Mononuclear cell (primary cell): ENCODE data around the gene BCAT1. TPM values are rescaled to one million over a fixed set of nuclear protein-coding genes. Genes with fewer than 3 reads are reported as not detected.
A peak's percentile ranks its signal among the peaks of the same experiment; 100 is the strongest.

ENCODE experiments used
- H3K27me3 ChIP-seq: 2 replicates; pipeline ENCODE4 v1.6.0; 2011; ENCODE audit warnings: low read length, control low read depth; ENCODE audit not compliant: insufficient read depth
- H3K4me1 ChIP-seq: 2 replicates; pipeline ENCODE4 v1.5.1; 2011; ENCODE audit warnings: mild to moderate bottlenecking, low read length, control low read depth; ENCODE audit not compliant: insufficient read depth
- H3K4me3 ChIP-seq: 2 replicates; pipeline ENCODE4 v1.5.1; 2011; ENCODE audit warnings: mild to moderate bottlenecking, low read length, moderate library complexity
- H3K9me3 ChIP-seq: 2 replicates; pipeline ENCODE4 v1.5.1; 2011; ENCODE audit warnings: low read depth, mild to moderate bottlenecking, control low read depth, low read length
- total RNA-seq: library from RNA; depleted of rRNA; stranded (reverse); fragments of >200 nt; gene quantifications from one replicate; pipeline ENCODE4 v1.2.3, GENCODE V29; 2012

The BCAT1 gene
- total RNA-seq, 1 donor, result 6.5 TPM

DNA sequence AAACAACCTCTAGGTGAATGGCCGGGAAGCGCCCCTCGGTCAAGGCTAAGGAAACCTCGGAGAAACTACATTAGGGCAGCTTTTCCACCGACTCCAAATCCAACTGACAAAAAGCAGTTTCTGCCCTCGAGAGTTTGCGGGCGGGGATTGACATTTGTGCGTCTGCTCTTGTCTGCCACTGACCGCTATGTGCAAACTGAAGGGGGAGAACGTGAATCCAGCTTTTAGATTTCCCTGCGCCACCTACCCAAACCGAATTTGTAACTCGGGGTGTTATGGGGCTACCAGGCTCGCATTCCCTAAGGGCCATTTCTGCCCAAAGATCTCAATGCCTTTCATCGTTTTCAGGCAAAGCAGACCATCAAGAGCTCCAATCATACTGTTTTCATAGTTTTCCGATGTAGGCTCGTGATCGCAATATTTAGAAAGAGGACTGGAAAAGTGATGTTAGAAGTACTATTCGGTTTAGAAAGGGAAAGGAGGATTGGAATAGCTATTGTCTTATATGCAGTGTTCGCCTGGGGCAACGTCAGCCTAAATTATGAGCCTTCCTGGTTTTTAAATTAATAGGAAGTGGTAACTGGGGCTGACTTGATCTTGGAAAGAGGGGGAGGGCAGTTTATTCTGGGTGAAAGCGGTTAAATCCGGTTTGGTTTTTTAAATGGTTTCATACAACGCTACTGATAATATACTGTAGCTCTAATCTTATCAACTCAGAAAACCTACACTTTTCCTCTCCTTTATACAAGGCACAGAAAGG is 45.4 kb downstream of the BCAT1 start:
- H3K4me1 ChIP-seq, result peaks cover 42% of the 10 kb centered on the region
- H3K27me3 ChIP-seq, result peaks cover 11% of the 10 kb centered on the region
- H3K4me3 ChIP-seq, result peak overlapping the region; percentile 43
- no peaks in the 10 kb centered on the region for H3K9me3 ChIP-seq

DNA sequence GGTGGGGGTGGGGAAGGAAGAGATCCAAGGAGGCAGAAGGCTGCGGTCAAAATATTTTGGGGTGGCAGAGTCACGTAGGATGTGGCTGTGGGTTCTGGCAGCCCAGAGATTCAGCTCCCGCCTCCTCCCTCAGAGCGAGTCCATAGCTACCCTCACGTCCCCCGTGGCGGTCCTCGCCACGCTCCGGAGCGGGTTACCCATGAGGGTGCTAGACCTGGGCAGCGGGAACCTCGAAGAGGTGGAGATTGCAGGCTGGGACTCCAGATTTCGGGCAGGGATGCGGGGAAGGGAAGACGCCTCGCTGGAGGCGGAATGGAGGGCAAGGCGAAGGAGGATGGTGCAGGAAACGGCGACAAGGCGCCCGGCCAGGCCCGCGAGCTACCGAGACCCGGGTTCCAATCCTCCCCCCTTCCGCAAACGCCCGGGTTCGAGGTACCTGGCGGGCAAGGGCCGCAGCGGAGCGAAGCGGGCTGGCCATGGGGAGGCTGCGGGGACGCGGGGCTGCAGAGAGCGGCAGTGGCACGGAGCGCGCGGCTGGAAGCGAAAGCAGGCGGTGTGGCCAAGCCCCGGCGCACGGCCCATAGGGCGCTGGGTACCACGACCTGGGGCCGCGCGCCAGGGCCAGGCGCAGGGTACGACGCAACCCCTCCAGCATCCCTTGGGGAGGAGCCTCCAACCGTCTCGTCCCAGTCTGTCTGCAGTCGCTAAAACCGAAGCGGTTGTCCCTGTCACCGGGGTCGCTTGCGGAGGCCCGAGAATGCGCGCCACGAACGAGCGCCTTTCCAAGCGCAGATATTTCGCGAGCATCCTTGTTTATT is 46.2 kb downstream of the BCAT1 start:
- H3K4me3 ChIP-seq, result peak overlapping the region; percentile 43
- peaks cover 11% of the 10 kb centered on the region for H3K27me3 ChIP-seq
- H3K4me1 ChIP-seq, result peaks cover 49% of the 10 kb centered on the region
- H3K9me3 ChIP-seq, result no peaks in the 10 kb centered on the region

DNA sequence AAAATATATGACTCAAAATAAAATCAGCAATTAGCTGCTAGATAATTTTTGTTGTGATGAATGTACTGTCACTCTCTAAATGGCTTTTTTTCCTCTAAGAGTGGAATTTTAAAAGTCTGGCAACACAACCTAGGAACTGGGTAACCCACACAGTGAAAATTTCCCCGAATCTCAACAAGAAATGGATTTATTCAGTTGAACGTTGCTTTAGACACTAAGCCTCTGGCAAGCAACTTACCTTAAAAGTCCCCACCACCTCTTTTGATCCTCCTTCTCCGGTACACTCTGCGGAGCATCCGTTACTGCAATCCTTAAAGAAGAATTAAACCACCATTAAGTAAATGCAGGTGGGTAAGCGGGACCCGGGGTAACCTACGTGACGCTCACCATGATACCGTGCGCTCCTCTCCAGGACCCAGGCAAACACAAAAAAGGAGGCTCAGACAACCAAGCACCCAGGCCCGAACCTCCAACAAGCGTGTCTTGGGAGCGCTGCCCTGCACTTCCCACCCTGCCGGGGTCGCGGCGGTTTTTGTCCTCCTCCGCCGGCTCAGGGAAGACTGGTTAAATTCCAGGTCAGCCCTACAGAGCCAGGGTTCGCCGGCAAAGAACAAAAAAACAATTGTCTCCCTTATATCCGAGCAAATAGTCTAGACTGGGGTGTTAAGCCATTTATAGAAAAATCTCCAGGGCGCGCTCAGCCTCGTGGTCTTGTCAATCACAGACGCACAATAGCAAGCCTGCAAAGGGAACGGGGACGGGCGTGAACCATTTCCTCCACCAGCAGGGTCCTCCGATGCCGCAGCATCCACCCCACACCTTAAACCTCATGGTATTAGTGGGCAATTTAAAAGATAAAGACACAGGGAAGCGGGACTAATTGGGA is 47.1 kb downstream of the BCAT1 start:
- H3K4me3 ChIP-seq, result peak overlapping the region; percentile 43
- peaks cover 52% of the 10 kb centered on the region for H3K4me1 ChIP-seq

DNA sequence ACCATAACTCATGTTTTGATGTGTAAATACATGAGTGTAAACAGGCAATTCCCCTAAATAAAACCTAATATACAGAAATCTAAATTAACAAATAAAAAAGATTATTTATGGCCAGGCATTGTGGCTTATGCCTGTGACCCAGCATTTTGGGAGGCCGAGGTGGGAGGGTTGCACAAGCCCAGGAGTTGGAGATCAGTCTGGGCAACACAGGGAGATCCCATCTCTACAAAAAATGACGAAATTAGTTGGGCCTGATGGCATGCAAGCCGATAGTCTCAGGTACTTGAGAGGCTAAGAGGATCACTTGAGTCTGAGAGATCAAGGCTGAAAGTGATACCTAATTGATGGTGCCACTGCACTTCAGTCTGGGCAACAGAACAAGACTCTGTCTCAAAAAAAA is 48.7 kb downstream of the BCAT1 start:
- Histone ChIP-seq H3K27me3 (peaks cover 11% of the 10 kb centered on the region), H3K4me3 (no peak overlapping the region), H3K4me1 (peaks cover 52% of the 10 kb centered on the region), H3K9me3 (no peaks in the 10 kb centered on the region)

More for the DNA sequence above, 47.1 kb downstream of the BCAT1 start:
- no peaks in the 10 kb centered on the region for H3K9me3 ChIP-seq
- peaks cover 11% of the 10 kb centered on the region for H3K27me3 ChIP-seq

DNA sequence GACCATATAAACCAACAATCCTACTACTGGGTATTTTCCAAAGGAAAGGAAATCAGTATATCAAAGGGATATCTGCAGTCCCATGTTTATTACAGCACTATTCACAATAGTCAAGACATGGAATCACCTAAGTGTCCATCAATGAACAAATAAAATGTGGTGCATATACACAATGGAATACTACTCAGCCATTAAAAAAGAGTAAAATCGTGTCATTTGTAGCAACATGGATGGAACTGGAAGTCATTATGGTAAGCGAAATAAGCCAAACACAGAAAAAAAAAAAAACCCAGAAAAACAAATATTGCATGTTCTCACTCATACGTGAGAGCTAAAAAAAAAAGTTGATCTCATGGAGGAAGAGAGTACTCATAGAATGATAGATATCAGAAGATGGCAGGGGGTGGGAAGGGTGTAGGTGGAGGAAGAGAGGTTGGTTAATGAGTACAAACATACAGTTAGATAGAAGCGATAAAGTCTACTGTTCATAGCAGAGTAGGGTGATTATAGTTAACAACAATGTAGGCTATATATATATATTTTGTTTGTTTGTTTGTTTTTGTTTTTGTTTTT is 49.3 kb downstream of the BCAT1 start:
- H3K4me1 ChIP-seq, result peaks cover 52% of the 10 kb centered on the region
- H3K9me3 ChIP-seq, result no peaks in the 10 kb centered on the region
- H3K27me3 ChIP-seq, result peaks cover 11% of the 10 kb centered on the region
- no peak overlapping the region for H3K4me3 ChIP-seq

DNA sequence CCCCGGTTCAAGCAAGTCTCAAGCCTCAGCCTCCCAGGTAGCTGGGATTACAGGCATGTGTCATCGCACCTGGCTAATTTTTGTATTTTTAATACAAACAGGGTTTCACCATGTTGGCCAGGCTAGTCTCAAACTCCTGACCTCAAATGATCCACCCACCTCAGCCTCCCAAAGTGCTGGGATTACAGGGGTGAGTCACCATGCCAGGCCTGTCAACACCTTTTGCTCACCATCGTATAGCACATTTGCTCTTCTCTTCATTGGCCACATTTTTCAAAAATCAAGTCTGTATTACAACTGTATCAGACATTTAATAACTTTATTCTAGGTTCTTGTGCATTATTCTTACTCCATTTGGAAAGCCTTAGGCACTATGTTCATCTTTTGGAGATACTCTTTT is 50.3 kb downstream of the BCAT1 start:
- no peaks in the 10 kb centered on the region for H3K9me3 ChIP-seq
- H3K4me3 ChIP-seq, result no peak overlapping the region
- H3K27me3 ChIP-seq, result peaks cover 9% of the 10 kb centered on the region
- peaks cover 46% of the 10 kb centered on the region for H3K4me1 ChIP-seq

DNA sequence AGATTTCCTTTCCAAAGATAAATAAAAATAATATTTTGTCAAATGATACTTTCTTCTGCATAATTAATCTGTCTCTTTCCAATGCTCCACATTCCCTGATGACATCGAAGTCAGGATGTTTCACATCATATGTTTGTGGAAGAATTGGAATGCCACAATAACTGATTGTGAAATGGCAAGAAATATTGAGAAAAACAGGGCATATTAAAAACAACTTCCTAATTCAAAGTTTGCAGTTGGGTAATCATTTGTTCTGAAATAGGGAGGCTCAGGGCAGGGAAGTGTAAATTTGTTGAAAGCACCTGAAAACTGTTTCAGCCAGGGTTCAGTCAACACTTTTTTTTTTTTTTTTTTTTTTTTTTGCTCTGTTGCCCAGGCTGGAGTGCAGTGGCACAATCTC is 50.7 kb downstream of the BCAT1 start:
- no peak overlapping the region for H3K4me3 ChIP-seq
- H3K9me3 ChIP-seq, result no peaks in the 10 kb centered on the region
- H3K4me1 ChIP-seq, result peaks cover 42% of the 10 kb centered on the region
- H3K27me3 ChIP-seq, result peaks cover 5% of the 10 kb centered on the region

DNA sequence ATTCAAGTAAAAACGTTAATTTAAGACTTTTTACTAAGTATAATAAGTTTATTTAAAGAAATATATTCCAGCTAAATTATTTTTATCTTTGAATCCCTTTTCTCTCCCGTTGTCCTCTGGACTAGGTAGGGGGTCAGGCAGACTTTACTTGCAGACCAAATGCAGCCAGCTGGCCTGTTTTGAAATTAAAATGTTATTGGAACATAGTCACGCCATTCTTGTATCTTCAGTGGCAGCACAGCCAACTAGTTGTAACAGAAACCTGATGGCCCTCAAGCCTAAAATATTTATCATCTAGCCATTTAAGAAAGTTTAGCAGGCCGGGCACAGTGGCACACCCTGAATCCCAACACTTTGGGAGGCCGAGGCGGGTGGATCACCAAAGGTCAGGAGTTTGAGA is 52.7 kb downstream of the BCAT1 start:
- peaks cover 23% of the 10 kb centered on the region for H3K4me1 ChIP-seq
- H3K9me3 ChIP-seq, result no peaks in the 10 kb centered on the region
- no peak overlapping the region for H3K4me3 ChIP-seq
- H3K27me3 ChIP-seq, result no peaks in the 10 kb centered on the region

DNA sequence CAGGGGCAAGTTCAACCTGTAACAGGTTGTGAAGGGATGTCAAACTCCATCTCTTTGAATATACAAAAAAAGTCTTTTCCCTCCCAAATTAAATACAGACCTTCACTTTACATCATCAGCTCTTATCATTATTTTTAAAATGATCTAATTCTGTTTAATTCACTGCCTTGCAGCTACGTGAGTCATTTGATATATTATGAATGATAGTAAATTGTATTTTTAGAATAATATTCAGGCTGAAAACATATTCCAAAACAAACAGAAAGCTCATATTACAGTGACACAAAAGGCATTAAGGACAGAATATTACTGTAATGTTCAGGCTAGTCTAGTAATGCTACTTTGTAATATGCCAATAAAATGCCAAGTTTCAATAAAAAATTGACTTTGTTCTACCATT is 53.3 kb downstream of the BCAT1 start:
- Histone ChIP-seq H3K4me3 (no peak overlapping the region), H3K9me3 (no peaks in the 10 kb centered on the region), H3K27me3 (no peaks in the 10 kb centered on the region), H3K4me1 (peaks cover 21% of the 10 kb centered on the region)

DNA sequence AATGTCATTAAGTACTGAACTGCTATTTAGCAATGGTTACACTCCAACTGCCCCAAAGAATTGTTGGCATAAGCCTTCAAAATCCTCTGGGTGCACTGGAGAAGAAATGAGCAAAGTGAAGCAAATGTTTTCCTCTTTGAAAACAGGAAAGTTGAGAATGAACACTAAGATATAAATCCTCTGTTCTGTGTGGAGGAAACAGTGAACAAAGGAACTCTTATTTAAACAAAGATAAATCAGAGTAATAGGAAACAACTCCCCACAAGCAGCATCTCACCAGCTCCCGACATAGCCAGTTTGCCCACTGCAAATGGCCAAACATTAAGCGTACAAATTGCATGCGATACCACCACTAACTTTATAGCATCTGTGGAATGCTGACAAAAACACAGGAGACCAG is 54.0 kb downstream of the BCAT1 start:
- H3K4me1 ChIP-seq, result peaks cover 15% of the 10 kb centered on the region
- no peak overlapping the region for H3K4me3 ChIP-seq
- no peaks in the 10 kb centered on the region for H3K9me3 ChIP-seq
- no peaks in the 10 kb centered on the region for H3K27me3 ChIP-seq

DNA sequence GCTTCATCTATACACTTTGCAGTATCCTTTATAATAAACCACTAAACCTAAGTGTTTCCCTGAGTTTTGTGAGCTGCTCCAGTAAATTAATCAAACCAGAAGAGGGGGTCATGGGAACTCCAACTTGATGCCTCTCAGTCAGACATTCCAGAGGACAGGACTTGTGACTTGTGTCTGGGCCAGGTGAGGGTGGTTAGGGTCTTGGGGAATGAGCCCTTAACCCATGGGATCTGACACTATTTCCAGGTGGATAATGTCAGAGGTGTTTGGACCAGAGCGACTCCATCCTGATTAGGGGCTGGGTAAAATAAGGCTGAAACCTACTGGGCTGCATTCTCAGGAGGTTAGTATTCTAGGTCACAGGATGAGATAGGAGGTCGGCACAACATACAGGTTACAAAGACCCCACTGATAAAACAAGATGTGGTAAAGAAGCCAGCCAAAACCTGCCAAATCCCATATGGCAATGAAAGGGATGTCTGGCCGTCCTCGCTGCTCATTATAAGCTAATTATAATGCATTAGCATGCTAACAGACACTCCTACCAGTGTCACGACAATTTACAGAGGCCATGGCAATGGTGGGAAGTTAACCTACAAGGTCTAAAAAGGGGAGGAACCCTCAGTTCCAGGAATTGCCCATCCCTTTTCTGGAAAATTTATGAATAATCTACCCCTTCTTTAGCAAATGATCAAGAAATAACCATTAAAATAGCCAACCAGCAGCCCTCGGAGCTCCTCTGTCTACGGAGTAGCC is 58.7 kb downstream of the BCAT1 start:
- H3K4me3 ChIP-seq, result no peak overlapping the region
- no peaks in the 10 kb centered on the region for H3K9me3 ChIP-seq
- no peaks in the 10 kb centered on the region for H3K27me3 ChIP-seq
- no peaks in the 10 kb centered on the region for H3K4me1 ChIP-seq

DNA sequence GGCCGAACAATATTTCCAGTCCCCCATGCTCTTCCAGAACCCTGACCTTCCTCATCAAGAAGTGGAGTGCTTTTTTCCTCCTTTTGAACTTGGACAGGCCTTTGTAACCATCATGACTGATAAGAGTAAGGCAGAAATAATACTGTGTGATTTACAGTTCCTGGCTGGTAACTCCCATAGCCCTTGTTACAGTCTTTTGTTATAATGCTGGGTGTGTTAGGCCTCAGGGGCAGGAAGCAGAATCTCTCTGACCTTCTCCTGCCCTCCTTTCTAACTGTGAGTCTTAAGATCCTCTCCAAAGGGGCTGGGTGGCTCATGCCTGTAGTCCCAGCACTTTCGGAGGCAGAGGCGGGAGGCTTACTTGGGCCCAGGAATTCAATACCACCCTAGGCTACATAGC is 59.5 kb downstream of the BCAT1 start:
- no peaks in the 10 kb centered on the region for H3K27me3 ChIP-seq
- no peaks in the 10 kb centered on the region for H3K4me1 ChIP-seq
- no peaks in the 10 kb centered on the region for H3K9me3 ChIP-seq
- no peak overlapping the region for H3K4me3 ChIP-seq

DNA sequence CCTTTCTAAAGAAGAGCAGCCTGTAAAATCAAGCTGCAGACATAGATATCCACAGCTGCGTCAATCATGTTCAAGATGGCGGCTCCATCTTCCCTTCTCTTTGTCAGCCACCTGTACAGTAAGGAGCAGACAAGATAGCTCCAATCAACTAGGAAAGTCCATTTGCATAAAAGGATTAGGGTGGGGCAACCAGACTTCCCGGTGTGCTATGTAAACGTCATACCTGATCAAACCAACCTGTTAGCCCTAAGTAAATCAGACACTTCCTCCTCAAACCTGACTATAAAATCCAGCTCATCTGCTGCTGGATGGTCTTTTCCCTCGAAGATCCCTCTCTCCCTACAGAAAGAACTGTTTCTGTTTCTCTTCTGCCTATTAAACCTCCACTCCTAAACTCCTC is 60.1 kb downstream of the BCAT1 start:
- Histone ChIP-seq H3K4me3 (no peak overlapping the region), H3K9me3 (no peaks in the 10 kb centered on the region), H3K4me1 (no peaks in the 10 kb centered on the region), H3K27me3 (no peaks in the 10 kb centered on the region)

DNA sequence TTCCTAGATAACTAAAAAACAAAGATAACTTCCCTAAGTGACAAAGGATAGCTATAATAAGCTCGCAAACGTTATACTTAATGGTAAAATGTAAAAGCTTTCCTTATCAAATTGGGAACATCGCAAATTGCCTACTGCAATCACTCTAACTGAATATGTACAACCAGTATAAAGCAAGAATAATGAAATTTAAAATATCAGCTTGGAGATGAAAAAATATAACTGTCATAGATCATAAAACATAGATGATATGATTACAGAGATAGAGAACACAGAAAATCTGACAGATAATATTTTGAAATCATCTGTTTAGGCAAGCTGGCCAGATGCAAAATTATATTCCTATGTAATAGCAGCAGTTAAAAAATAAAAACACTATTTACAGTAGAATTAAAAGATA is 64.0 kb downstream of the BCAT1 start:
- Histone ChIP-seq H3K27me3 (no peaks in the 10 kb centered on the region), H3K4me1 (no peaks in the 10 kb centered on the region), H3K4me3 (no peak overlapping the region), H3K9me3 (no peaks in the 10 kb centered on the region)
